SIG-M5 treated with dmso at 0.1 percent for 504 hours (cell line): Measurements from ENCODE around the gene MTA3.

ENCODE experiments used
- DNase-seq: peaks from one replicate; lab custom pipeline; 2025; ENCODE audit not compliant: unreplicated experiment; lab: John Stamatoyannopoulos, UW

MTA3 gene

DNA sequence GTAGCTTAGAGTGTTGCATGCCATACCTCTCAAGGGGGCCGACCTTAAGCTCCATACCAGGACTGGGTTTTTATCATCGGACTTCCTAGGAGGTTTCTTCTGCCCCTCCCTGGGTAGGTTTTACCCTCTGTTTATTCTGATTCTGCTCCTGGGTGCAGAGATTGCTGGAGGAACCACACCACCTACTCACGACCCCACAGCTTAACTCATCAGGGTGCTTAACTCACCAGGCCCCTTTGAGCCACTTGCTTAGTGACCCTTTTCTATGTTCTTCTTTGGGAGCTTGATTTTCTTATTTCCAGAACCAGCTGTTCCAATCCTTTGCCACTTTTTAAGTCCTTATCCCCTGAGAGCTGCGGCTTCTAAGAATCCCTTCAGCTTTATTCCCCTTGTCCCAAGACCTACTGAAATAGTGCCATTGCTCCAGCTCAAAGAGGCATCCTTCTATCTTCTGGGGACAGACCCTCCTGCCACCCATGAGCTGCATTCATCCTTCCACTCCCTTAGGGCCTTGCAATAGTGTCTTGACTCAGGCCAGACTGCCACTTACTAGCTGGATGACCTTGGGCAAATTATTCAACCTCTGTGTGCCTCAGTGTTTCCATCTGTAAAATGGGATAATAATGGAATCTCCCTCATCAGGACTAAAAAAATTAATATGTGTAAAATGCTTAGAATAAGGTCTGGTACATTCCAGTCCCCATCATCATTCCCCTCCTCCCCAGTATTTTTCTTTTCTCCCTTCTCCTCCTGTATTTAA lies 189.7 kb downstream of the MTA3 start:
- DNase-seq = no peak

DNA sequence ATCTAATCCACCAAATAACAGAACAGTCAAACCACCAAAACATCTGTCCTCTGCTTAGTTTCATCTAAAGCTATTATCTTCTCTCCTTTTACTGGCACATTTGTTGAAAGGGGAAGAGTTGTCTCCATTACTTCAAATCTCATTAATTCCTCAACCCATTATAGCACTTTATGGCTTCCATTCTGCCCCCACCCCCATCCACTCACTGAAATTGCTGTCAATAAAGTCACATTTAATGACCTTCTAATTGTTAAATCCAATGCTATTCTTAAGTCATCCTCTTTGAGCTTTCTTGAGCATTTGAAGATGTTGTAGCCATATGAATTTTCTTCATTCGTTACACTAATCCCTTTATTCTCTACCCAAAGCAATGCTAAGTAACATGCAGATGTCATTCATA lies 190.3 kb downstream of the MTA3 start:
- DNase-seq = no peak

DNA sequence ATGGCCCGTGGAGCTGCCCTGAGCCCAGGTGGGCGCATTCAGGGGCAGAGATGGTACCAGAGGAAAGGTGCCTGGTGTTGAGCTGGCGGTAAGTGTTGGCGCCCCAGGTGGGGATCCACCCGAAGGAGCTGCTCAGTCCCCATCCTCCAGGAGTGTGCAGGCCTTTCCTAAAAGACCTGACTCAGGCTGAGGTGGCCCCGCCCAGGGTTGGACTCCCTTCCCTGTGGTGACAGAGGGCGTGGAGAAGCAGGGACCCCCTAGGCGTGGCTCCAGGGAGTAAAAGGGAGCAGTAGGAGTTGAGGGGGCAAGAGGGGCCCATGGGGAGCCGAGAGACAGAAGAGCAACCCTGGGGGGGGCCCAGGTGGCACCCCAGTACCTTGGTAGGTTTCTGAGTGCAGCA lies 193.1 kb downstream of the MTA3 start:
- no peak for DNase-seq

DNA sequence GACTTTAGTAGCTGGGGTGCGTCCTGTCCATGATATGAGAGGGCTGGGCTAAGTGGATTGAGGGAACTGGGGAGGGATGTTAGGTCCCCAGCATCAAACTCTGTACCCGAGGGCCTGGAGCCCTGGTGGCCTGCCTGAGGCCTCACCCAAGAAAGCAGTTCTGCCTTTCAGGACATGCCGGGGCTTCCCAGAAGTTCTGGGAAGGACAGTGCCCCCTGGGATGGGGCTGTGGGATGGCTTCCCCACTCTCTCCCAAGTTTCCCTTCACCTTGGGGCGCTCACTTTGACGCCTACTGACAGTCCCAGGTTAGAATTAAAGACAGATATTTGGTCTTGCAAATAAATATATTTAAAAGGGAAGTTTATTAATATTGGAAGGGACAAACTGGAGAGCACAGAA lies 193.7 kb downstream of the MTA3 start:
- DNase-seq = no peak

DNA sequence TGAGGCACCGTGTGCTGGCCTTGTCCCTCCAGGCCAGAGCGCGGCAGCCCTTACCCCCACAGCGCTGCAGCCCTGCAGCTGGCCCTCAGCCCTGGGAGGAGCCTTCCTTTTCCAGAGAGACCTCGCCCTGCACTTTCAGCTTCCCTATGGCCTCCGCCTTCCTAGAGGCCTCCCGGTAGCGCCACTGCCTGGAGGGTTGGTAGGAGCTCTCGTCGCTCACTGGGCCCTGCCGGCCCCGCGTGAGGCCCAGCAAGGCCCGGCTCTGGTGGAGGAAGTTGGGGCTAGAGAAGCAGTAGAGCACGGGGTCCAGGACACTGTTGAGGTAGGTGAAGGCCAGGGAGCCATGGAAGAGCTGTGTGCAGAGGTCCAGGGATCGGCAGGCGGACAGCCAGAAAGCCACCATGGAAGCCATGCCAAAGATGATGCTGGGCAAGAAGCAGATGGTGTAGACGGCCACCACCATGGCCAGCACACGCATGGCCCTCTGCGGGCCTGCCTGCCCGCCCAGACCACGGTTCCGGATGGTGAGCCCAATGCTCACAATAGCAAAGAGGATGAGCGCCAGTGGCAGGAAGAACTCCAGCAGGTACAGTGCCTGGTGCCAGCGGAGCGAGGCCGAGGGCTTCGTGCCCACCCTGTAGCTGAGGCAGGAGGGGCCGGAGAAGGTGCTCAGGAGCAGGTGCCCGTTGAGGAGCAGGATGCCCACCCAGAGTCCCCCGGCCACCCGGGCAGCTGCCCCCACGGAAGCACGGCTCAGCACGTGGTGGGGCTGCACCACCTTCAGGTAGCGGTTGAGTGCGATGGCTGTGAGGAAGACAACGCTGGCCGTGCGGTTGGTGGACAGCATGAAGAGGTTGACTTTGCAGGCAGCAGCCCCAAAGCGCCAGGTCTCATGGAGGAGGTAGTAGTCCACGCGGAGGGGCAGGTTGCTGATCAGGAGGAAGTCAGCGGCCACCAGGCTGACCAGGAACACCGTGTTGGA lies 194.7 kb downstream of the MTA3 start:
- no peak for DNase-seq

DNA sequence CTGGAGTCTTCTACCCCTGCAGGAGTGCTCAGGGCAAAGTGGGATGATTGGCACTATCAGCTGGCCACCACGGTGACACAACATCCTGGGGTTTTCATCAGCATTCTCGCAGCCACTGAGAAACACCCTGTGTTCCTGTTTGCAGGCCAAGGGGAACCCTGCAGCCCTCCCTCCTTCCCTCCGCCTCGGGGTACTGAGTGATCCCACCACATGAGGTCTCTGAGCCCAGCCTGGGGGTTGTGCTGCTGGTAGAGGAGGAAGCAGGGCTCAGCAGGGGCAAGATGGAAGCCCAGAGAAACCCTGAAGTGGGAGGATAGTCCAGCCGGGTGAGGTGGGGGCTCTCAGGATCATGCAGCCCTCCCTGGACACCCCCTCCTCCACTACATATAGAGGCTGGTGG lies 195.7 kb downstream of the MTA3 start, which contains the start of gene OXER1:
Gene OXER1, minus strand, starts transcription at position 40 of the 400 bp plus-strand sequence. CDS start 73 bp downstream, outside the sequence.
- DNase-seq = peak; percentile 54

DNA sequence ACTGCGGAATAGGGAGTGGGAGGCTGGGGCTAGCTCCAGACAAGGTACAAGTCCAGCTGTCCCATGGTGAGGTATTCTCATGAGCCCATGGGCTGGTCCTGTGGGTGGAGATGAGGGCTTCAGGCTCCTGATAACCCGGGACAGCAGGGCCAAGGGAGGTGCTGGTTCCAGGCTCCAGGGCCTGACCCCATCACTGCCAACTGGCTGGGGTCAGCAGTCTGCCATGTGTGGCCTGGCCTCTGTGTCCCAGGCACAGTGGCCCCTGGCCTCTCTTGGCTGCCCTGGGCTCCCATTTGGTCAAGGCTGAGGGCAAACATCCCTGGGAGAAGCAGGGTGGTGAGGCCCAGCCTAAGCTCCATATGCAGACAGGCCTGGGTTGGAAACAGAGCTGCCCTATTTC lies 196.5 kb downstream of the MTA3 start:
- no peak for DNase-seq

DNA sequence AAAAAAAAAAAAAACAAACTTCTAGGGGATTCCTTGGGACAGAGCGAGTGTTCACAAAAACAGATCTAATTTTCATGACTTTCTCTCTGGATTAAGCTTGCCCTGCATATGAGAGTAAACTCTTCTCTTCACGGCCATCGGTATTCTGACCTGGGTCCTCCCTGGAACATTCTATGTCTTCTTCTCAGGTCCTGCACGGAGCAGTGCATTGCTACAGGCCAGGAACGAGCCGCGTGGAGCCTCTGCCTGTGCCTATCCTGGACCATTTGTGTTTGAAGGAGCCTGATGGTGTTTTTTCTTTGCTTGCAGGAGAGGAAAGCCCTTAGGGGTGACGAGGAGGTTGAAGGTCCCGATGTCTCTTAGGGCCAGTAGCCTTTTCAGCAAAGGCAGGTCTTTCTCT lies 197.3 kb downstream of the MTA3 start:
- DNase-seq = no peak

DNA sequence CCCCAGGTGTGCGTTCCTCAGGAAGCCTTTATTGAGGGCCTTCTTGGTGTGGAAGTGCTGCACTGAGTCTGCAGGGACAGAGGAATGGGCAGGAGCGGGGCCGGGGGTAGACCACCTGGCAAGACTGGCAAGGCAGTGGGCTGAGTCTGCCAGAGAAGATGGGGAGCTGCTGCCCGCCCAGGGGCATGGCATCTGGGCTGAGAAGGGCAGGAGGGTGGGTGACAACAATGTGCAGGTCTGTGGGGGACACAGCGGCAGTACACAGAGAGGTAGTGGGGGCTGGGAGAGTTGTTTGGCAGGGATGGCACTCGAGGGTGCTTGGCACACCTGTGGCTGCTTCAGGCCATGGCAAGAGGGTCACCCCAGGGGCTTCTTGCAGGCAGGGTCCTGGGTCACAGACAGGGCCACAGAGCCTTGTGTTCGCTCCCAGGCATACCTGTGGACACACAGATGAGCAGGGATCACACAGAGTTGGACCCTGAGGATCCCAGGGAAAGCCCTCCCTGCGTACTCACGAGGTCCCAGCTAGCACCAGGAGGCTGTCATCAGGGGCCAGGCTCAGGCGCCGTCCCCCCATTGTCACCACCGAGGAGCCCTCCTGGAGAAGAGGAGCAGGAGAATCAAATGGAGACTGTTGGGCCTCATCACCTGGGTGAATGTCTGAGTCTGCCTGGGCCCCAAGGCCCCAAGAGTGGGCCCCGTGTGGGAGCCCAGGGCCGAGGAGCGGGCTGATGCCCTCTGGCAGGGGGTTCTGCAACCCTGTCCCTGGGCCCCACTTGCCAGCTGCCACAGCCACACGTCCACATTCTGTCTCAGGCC lies 198.9 kb downstream of the MTA3 start:
- DNase-seq = no peak

DNA sequence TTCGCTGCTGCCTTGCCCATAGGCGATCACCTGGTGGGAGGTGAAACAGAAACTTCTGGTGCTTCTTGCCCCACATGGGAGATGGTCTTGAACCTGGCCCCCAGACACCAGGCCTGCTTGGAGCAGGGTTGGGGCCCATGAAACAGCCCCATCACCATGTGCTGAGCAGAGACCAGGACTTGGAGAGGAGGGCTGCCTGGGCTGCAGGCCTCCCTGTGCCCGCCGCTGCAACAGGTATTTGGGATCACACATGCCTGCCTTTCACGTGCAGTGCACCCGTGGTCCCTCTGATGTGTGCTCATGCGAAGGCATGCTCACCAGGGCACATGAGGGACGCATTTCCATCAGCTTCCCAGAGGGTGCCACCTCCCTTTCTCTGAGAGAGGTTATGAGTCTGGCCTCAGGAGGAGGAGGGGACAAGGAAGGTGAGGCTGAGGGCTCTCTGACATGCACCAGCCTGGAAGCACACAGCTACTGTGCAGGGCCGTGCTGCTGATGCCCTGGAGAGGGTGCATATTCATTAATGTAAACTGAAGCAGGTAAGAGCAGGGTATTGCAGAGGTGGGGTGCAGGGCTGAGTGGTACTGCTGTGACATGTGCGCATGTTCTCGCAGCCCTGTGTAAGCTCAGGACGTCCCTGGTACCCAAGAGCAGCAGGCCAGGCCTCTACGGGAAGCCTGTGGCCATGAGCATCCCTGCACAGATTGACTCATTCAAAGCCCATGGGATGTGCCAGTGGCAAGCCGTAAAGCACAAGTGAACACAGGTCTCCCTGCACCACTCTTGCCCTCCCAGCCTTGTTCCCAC lies 199.7 kb downstream of the MTA3 start:
- no peak for DNase-seq

DNA sequence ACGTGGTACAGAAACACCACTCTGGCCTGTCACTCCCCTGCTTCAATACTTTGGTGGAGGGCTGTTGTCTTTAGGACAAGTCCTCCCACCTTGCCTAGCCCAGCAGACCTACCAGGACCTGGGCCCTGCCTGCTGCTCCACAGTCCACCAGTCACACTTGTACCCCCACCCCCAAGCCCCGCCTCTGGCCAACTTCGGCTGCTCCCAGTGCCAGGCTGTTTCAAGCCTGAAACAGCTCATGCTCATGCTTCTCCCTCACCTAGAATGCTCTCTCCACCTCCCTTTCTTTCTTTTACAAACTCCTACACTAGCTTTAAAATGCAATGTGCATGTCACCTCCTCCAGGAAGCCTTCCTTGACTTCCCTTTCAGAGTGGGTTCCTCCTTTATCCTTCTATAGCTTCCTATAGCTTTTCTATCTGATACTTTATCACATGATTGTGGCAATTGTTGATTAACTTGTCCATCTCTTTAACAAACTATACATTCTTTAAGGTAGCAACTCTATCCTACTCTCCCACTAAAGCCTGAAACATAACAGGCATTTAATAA lies 200.3 kb downstream of the MTA3 start:
- no peak for DNase-seq

DNA sequence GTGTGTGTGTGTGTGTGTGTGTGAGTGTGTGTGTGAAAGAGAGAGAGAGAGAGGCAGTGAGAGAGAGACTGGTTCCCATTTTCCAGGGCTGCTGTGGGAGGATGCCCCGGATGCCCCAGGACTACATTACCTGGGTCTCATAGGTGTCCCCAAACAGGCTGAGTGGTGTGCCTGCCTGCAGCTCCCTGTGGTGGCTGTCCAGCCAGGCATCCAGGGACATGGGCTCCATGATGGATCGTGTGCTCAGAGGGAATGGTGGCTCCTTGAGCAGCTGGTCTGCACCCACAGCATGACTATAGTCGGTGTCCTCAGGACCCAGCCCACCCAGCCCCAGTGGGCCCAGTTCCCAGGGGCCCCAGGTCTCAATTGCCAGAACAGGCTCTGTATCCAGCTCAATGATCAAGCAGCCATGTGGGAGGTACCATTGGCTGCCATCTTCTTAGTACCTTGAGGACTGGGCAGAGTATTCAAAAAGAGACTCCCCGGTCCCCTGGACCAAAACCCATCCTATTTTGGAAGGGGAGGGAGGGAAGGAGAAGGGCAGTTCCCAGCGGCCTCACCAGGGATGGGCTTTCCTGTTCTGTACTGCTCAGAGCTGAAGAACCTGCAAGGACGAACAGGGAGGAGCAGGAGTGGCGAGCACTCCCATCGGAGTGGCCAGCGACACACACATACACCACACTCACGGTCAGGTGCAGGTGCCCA lies 201.3 kb downstream of the MTA3 start:
- no peak for DNase-seq

DNA sequence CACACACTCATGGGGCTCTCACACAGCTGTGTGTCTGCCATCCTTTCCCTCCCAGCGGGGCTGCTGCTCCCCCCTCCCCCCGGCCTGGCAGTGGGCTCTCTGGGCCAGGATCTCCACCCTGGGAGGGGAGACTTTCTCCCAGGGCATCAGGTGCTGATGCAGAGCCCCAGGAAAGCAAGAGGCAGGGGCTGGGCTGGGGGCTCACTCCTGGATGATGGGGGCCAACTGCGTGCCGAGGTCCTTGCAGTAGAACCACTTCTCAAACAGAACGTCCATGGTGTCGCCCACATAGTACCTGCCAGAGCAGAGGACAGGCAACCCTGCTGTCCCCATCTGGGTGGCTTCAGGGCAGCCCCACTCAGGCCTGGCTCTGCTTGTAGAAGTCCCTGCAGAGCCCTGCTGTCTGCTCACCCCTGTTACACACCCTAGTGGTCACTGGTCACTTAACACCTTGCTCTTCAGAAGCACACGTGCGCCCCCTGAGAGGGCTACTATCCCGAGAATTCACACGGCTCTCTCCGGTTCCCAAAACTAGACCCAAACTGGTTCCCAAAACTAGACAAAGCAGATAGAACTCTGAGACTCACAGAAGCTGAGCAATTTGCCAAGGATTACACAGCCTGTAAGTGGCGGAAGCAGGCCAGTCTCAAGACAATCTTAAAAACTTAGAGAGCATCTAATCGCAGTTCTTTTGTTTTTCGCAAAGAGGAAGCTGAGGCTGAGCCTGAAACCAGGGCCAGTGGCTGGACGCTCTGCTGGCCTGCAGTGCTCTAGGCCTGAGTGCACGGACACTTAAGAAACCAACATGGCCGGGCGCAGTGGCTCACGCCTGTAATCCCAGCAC lies 202.1 kb downstream of the MTA3 start:
- DNase-seq = peak; percentile 53

DNA sequence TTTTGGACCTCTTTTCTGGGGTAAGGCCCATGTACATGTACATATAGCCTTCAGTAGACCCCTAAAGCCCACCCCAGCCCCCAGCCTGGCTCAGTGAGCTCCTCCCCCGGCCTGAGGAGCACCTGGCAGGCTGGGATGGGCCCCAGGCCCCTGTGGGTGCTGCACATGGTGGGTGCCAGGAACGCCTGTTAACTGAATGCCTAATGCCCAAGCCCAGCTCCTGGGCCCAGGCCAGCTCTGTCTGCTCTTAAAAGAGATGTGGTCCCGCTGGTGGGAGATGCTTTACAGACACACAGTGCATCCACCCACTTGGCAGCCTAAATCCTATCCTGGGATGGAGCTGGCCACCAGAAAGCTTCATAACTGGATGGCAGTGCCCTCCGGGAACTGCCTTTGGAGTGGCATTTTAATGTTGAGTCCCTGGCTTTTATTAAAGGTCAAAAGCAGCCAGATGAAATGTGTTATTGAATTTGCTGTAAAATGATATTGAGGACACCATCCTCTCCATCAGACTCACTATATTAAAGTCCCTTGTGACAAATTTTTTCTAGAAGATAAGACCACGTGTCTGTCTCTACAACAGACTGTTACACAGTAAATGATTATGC lies 203.2 kb downstream of the MTA3 start:
- DNase-seq = no peak

DNA sequence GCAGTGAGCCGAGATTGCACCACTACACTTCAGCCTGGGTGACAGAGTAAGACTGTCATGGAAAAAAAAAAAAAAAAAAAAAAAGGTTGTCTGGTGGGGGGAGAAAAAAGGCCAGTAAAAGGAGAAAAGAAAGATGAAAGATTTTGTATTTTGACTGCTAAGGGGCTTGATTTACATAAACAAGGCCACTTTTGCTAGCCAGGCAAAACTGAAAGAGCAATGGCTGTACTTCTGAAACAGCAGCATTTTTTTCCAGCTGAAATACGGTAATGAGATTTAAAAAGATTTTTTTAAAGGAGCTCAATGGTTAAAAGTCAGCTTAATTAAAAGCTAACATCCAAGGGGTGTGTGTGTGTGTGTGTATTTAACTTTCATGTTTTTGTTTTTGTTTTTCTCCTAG lies 206.8 kb downstream of the MTA3 start:
- DNase-seq = no peak

DNA sequence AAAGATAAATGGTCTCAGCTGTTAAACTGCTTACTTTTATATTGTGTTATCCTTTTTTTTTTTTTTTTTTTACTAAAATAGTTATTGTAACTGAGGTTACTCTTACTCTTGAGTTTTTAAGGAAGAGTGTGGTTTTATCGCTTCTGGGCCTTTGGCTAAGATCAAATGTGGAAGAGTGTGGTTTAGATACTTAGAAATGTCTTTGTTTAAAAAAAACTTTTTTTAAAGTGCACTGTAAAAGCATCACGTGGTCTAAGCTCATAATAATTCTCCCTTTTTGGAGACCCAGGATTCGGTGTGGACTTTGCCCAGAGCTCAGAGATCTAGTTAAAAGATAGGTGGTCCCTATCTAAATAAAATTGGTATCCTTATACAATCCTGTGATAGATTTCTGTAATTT lies 207.4 kb downstream of the MTA3 start:
- DNase-seq = no peak

DNA sequence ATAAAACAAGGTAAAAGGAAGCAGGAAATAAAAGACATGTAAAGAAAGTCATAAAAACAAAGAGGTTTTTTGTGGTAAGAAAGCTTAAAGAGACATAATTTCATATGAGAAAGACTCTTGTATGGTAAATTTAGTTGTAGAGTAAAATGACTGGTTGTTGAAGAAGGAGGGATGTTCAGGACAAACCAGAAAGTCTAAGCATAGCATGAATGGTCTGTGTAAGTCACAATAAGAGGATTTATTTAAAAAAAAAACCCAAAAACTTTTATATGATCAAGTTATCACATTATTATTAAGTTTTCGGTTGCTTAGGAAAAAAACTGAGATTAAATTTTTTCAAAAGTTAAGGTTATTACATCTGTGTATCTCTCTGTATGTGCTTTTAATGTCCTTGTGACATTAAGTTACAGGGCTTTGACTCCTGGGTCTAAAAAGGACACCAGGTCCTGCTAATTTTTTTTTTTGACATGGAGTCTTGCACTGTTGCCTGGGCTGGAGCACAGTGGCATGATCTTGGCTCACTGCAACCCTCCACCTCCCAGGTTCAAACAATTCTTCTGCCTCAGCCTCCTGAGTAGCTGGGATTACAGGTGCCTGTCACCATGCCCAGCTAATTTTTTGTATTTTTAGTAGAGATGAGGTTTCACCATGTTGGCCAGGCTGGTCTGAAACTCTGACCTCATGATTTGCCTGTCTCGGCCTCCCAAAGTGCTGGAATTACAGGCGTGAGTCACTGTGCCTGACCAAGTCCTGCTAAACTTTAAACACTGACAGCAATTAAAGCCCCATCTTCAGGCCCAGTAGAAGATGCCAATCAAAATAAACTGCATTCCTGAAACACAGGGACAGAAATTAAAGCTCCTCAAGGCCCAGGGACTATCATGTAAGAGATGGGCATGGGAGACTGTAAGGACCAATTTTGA lies 209.7 kb downstream of the MTA3 start:
- DNase-seq = no peak
